KBM-7 (cell line): ENCODE data around the gene SUGCT.
"Not testable (repeated sequence)": the region's sequence is repeated elsewhere in the genome, so short reads cannot be mapped to it uniquely, and the experiment has no call there.

Experiments
- DNase-seq: peaks from one replicate; pipeline ENCODE4 v3.0.0-alpha.2; 2015
- in situ Hi-C: fragments of 300-500 bp; cut with MboI; formaldehyde crosslinking; loops from 2 replicates; pipeline ENCODE4 v1.14.3; 2020; ENCODE audit warnings: low sequenced_read_pairs, low pct_unique_long_range_greater_than_20kb, mixed read lengths

The SUGCT gene

GRCh38 chr7:40610461-40610860, 475.7 kb downstream of the SUGCT start:
- in situ Hi-C loops, result no loop called here
- DNase-seq, result no peak

- in situ Hi-C loops, result no loop called here
These were observed 476.5 kb downstream of the SUGCT start for GRCh38 chr7:40611095-40611871.

GRCh38 chr7:40612298-40612697, 477.5 kb downstream of the SUGCT start:
- no peak for DNase-seq
- in situ Hi-C loops, result no loop called here

More at GRCh38 chr7:40611095-40611871, 476.5 kb downstream of the SUGCT start:
- no peak for DNase-seq

- no peak for DNase-seq
- in situ Hi-C loops, result no loop called here
These were observed 484.8 kb downstream of the SUGCT start for GRCh38 chr7:40619647-40620046.

GRCh38 chr7:40621592-40621998, 486.8 kb downstream of the SUGCT start:
- in situ Hi-C loops, result no loop called here

GRCh38 chr7:40622941-40623501, 488.2 kb downstream of the SUGCT start:
- DNase-seq, result no peak
- in situ Hi-C loops, result no loop called here

More at GRCh38 chr7:40621592-40621998, 486.8 kb downstream of the SUGCT start:
- no peak for DNase-seq

GRCh38 chr7:40623863-40624262, 489.1 kb downstream of the SUGCT start:
- DNase-seq, result no peak
- in situ Hi-C loops, result no loop called here

- not testable (repeated sequence) for DNase-seq
- in situ Hi-C loops, result loop anchor here (25.0 kb wide), 1 partner anchor 290 kb away; no protein-coding TSS in a partner anchor
These were observed 492.6 kb downstream of the SUGCT start for GRCh38 chr7:40627361-40627760.

- no peak for DNase-seq
- in situ Hi-C loops, result loop anchor here (25.0 kb wide), 1 partner anchor 293 kb away; no protein-coding TSS in a partner anchor
These were observed 495.1 kb downstream of the SUGCT start for GRCh38 chr7:40629891-40630290.

GRCh38 chr7:40634118-40634517, 499.3 kb downstream of the SUGCT start:
- no peak for DNase-seq
- in situ Hi-C loops, result loop anchor here (25.0 kb wide), 1 partner anchor 297 kb away; no protein-coding TSS in a partner anchor

- DNase-seq, result no peak
- in situ Hi-C loops, result loop anchor here (25.0 kb wide), 1 partner anchor 301 kb away; no protein-coding TSS in a partner anchor
These were observed 503.9 kb downstream of the SUGCT start for GRCh38 chr7:40638545-40639320.

GRCh38 chr7:40640566-40640965, 505.8 kb downstream of the SUGCT start:
- DNase-seq, result no peak
- in situ Hi-C loops, result loop anchor here (25.0 kb wide), 1 partner anchor 303 kb away; no protein-coding TSS in a partner anchor

- DNase-seq, result no peak
- in situ Hi-C loops, result loop anchor here (25.0 kb wide), 1 partner anchor 304 kb away; no protein-coding TSS in a partner anchor
These were observed 506.9 kb downstream of the SUGCT start for GRCh38 chr7:40641701-40642100.

- no peak for DNase-seq
- in situ Hi-C loops, result loop anchor here (25.0 kb wide), 1 partner anchor 306 kb away; no protein-coding TSS in a partner anchor
These were observed 508.9 kb downstream of the SUGCT start for GRCh38 chr7:40643664-40644063.

- in situ Hi-C loops, result loop anchor here (25.0 kb wide), 1 partner anchor 307 kb away; no protein-coding TSS in a partner anchor
- no peak for DNase-seq
These were observed 509.8 kb downstream of the SUGCT start for GRCh38 chr7:40644454-40645188.

GRCh38 chr7:40645197-40645596, 510.4 kb downstream of the SUGCT start:
- DNase-seq, result no peak
- in situ Hi-C loops, result loop anchor here (25.0 kb wide), 1 partner anchor 308 kb away; no protein-coding TSS in a partner anchor

- DNase-seq, result no peak
- in situ Hi-C loops, result loop anchor here (25.0 kb wide), 1 partner anchor 309 kb away; no protein-coding TSS in a partner anchor
These were observed 511.9 kb downstream of the SUGCT start for GRCh38 chr7:40646717-40647116.

GRCh38 chr7:40647719-40648118, 512.9 kb downstream of the SUGCT start:
- in situ Hi-C loops, result loop anchor here (25.0 kb wide), 1 partner anchor 310 kb away; no protein-coding TSS in a partner anchor

More at GRCh38 chr7:40647719-40648118, 512.9 kb downstream of the SUGCT start:
- no peak for DNase-seq
